Keratinocyte (primary cell): Measurements from ENCODE around the gene GAPDHS. TPM values are rescaled to one million over a fixed set of nuclear protein-coding genes. Genes with fewer than 3 reads are reported as not detected.

ENCODE experiments used
- DNase-seq: peaks from one replicate; pipeline ENCODE4 v3.0.0-alpha.2; 2011; ENCODE audit warnings: low read depth, missing footprints, low spot score
- FAIRE-seq: peaks from 2 replicates; lab custom pipeline; 2011; peaks lifted over from hg19 to GRCh38; lab: Jason Lieb, UNC
- H2AFZ ChIP-seq: 2 replicates; pipeline ENCODE4 v1.6.0; 2012; ENCODE audit warnings: low read length, control low read depth, inconsistent platforms; ENCODE audit not compliant: control insufficient read depth
- H3K27ac ChIP-seq: 2 replicates; pipeline ENCODE4 v1.5.1; 2011; ENCODE audit warnings: low read length; ENCODE audit not compliant: control insufficient read depth, insufficient read depth
- H3K27me3 ChIP-seq: 3 replicates; pipeline ENCODE4 v1.6.0; 2011; ENCODE audit warnings: low read length; ENCODE audit not compliant: control insufficient read depth, insufficient read depth; ENCODE audit errors: extremely low read depth
- H3K36me3 ChIP-seq, 2 experiments: 2 replicates in 1 of 2; 3 replicates in 1 of 2; pipeline ENCODE4 v1.5.1; 2011; ENCODE audit warnings: low read length in 2 of 2, mild to moderate bottlenecking in 1 of 2; ENCODE audit not compliant: control insufficient read depth in 2 of 2, insufficient read depth in 2 of 2; ENCODE audit errors: extremely low read depth in 1 of 2
- H3K4me1 ChIP-seq: 3 replicates; pipeline ENCODE4 v1.5.1; 2011; ENCODE audit warnings: low read length; ENCODE audit not compliant: control insufficient read depth, insufficient read depth; ENCODE audit errors: extremely low read depth
- H3K4me2 ChIP-seq: 3 replicates; pipeline ENCODE4 v1.6.0; 2011; ENCODE audit warnings: low read depth, low read length; ENCODE audit not compliant: control insufficient read depth, insufficient read depth; ENCODE audit errors: extremely low read depth
- H3K4me3 ChIP-seq, 3 experiments: fragments of 200-600 bp in 1 of 3; sonication (generic) in 1 of 3; 2 replicates in 2 of 3; 3 replicates in 1 of 3; pipeline ENCODE4 v1.5.1; 2011 to 2016; ENCODE audit warnings: low read length in 3 of 3, mild to moderate bottlenecking in 3 of 3, control low read depth in 2 of 3, inconsistent platforms in 1 of 3, low read depth in 1 of 3, mixed read lengths in 1 of 3, mixed run types in 1 of 3, moderate library complexity in 1 of 3; ENCODE audit not compliant: control insufficient read depth in 2 of 3, insufficient read depth in 2 of 3; ENCODE audit errors: extremely low read depth in 1 of 3
- H3K79me2 ChIP-seq: 2 replicates; pipeline ENCODE4 v1.6.0; 2012; ENCODE audit warnings: low read length; ENCODE audit not compliant: control insufficient read depth, insufficient read depth
- H3K9ac ChIP-seq: 3 replicates; pipeline ENCODE4 v1.6.0; 2011; ENCODE audit warnings: low read length; ENCODE audit not compliant: control insufficient read depth, insufficient read depth; ENCODE audit errors: extremely low read depth
- H3K9me1 ChIP-seq: 3 replicates; pipeline ENCODE4 v1.6.0; 2011; ENCODE audit warnings: low read length; ENCODE audit not compliant: control insufficient read depth, insufficient read depth; ENCODE audit errors: extremely low read depth
- H3K9me3 ChIP-seq: 2 replicates; pipeline ENCODE4 v1.5.1; 2012; ENCODE audit warnings: low read depth, low read length; ENCODE audit not compliant: control insufficient read depth
- H4K20me1 ChIP-seq: 3 replicates; pipeline ENCODE4 v1.6.0; 2011; ENCODE audit warnings: low read length; ENCODE audit not compliant: control insufficient read depth, insufficient read depth; ENCODE audit errors: extremely low read depth
- EZH2 ChIP-seq: IDR thresholded peaks from one replicate; pipeline ENCODE4 v1.6.1; 2012; ENCODE audit warnings: inconsistent platforms, mild to moderate bottlenecking, low read length, moderate library complexity
- dilution Hi-C: fragments of 300-500 bp; cut with MboI; formaldehyde crosslinking; loops from one replicate; pipeline ENCODE4 v1.7.0; 2020; ENCODE audit warnings: low sequenced_read_pairs; ENCODE audit not compliant: extremely low pct_ligation_motif_present
- polyA plus RNA-seq, 5 experiments: library from polyadenylated mRNA; depleted of rRNA in 3 of 5; stranded (reverse) in 3 of 5; stranded (forward) in 1 of 5; unstranded in 1 of 5; fragments of >200 nt; gene quantifications; 1 replicate in 1 of 5; 2 replicates in 3 of 5; 3 replicates in 1 of 5; pipeline versions ENCODE4 v1.2.1 to v1.2.3, GENCODE V29; 2011 to 2012; ENCODE audit warnings: missing spikeins in 2 of 5, low read depth in 1 of 5, low replicate concordance in 1 of 5
- TF ChIP-seq, protein P1 (sequence below), 3 experiments: IDR thresholded peaks in 1 of 3; conservative IDR thresholded peaks in 1 of 3; optimal IDR thresholded peaks in 1 of 3; 2 replicates in 2 of 3; 3 replicates in 1 of 3; pipeline versions ENCODE3 to v1.5.1; 2011; ENCODE audit warnings: low read length in 3 of 3, mild to moderate bottlenecking in 3 of 3, moderate library complexity in 2 of 3, control low read depth in 1 of 3, inconsistent platforms in 1 of 3; ENCODE audit not compliant: insufficient read depth in 2 of 3; ENCODE audit errors: extremely low read depth in 1 of 3

Gene GAPDHS
- polyA plus RNA-seq, 1 donor (not counting 4 experiments of a cell fraction or from before 2014, with no cell fraction given) = 0.08 TPM

DNA sequence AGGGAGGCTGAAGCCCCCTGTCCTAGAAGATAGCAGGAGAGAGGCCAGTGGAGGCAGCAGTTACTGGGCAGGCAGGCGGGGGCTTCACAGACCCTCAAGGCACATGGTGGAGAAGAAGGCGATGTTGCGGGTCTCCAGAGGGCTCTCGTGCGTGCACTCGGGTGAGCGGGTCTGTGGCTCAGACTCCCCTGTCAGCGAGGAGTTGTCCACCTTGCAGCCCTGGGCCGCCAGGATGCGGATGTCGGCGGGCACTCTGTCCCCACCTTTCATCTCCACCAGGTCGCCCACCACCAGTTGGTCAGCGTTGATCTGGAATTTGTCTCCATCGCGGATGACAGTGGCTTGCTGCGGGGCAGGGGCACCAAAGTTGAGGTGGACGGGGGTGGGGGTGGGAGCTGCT, 27.0 kb downstream of the GAPDHS start:
- H3K4me3 ChIP-seq = no peak overlapping the region
- no peak overlapping the region for H2AFZ ChIP-seq
- TF ChIP-seq, protein P1, sequence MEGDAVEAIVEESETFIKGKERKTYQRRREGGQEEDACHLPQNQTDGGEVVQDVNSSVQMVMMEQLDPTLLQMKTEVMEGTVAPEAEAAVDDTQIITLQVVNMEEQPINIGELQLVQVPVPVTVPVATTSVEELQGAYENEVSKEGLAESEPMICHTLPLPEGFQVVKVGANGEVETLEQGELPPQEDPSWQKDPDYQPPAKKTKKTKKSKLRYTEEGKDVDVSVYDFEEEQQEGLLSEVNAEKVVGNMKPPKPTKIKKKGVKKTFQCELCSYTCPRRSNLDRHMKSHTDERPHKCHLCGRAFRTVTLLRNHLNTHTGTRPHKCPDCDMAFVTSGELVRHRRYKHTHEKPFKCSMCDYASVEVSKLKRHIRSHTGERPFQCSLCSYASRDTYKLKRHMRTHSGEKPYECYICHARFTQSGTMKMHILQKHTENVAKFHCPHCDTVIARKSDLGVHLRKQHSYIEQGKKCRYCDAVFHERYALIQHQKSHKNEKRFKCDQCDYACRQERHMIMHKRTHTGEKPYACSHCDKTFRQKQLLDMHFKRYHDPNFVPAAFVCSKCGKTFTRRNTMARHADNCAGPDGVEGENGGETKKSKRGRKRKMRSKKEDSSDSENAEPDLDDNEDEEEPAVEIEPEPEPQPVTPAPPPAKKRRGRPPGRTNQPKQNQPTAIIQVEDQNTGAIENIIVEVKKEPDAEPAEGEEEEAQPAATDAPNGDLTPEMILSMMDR (optimal IDR thresholded peaks at IDR 0.05 in 1 of 3, IDR thresholded peaks at IDR 0.05 in 1 of 3, conservative IDR thresholded peaks at IDR 0.05 in 1 of 3; ENCODE audit: extremely low read depth in 1 of 3, insufficient read depth in 2 of 3, low read length in 3 of 3) = no peak
- no peak for TF ChIP-seq EZH2
- dilution Hi-C loops = no loop called here
- H3K4me1 ChIP-seq = no peaks in the 10 kb centered on the region
- no peaks in the 10 kb centered on the region for H3K36me3 ChIP-seq
- H3K9me3 ChIP-seq = no peaks in the 10 kb centered on the region
- no peak for FAIRE-seq
- no peak overlapping the region for H3K4me2 ChIP-seq
- H3K9me1 ChIP-seq = no peaks in the 10 kb centered on the region
- H3K9ac ChIP-seq = no peak overlapping the region
- H4K20me1 ChIP-seq = no peaks in the 10 kb centered on the region
- H3K79me2 ChIP-seq = no peaks in the 10 kb centered on the region
- no peak for DNase-seq
- peaks cover 23% of the 10 kb centered on the region for H3K27me3 ChIP-seq
- no peak overlapping the region for H3K27ac ChIP-seq

- no peak for DNase-seq
- dilution Hi-C loops = no loop called here
- Histone ChIP-seq H4K20me1 (no peaks in the 10 kb centered on the region), H3K79me2 (no peaks in the 10 kb centered on the region), H3K36me3 (no peaks in the 10 kb centered on the region), H3K4me2 (no peak overlapping the region), H2AFZ (no peak overlapping the region), H3K9me1 (no peaks in the 10 kb centered on the region), H3K9me3 (no peaks in the 10 kb centered on the region), H3K9ac (no peak overlapping the region), H3K4me1 (no peaks in the 10 kb centered on the region), H3K27me3 (peaks cover 23% of the 10 kb centered on the region), H3K27ac (no peak overlapping the region), H3K4me3 (no peak overlapping the region)
- TF ChIP-seq, protein P1 (optimal IDR thresholded peaks at IDR 0.05 in 1 of 3, IDR thresholded peaks at IDR 0.05 in 1 of 3, conservative IDR thresholded peaks at IDR 0.05 in 1 of 3; ENCODE audit: extremely low read depth in 1 of 3, insufficient read depth in 2 of 3, low read length in 3 of 3) = no peak
- no peak for TF ChIP-seq EZH2
- FAIRE-seq = no peak
Measured at GRCh38 chr19:35560677-35561076, 27.4 kb downstream of the GAPDHS start.
